ENCODE results near the gene ANKRD31. TPM values are rescaled to one million over a fixed set of nuclear protein-coding genes. Genes with fewer than 3 reads are reported as not detected.
"Not testable (repeated sequence)": the region's sequence is repeated elsewhere in the genome, so short reads cannot be mapped to it uniquely, and the experiment has no call there.

The ANKRD31 gene
- total RNA-seq, 1 experiment from 2014 or later, result 0.11 TPM

DNA sequence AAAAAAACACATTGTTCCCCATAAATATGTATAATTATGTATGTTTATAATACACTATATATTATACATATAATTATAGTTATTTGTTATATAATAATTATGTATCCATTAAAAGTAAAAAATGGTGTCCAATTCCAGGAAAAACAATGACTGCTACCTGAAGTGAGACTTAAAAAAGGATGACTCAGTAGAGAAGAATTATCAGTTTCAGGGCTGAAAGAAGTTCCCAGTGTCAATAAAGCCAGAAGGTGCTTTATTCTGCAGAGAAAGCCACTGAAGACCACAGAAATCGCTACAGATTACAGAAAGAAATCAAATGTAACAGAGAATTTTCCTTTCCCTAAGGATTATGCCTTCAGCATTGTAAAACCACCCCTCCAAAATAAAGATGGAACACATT lies 50.9 kb downstream of the ANKRD31 start:
- Histone ChIP-seq H3K79me1 (ENCODE audit: insufficient read depth, low read depth, low read length, poor library complexity, severe bottlenecking) (no peaks in the 10 kb centered on the region), H3K56ac (ENCODE audit: insufficient read length, low read depth, low read length) (no peak overlapping the region), H3K9ac (ENCODE audit: extremely low read depth, insufficient read length, low read length) (no peak overlapping the region), H4K20me1 (ENCODE audit: control insufficient read depth, insufficient read depth, insufficient read length) (no peaks in the 10 kb centered on the region), H3K4ac (ENCODE audit: low read depth, low read length) (no peak overlapping the region), H2AFZ (ENCODE audit: low read length) (no peak overlapping the region), H3K4me1 (ENCODE audit: insufficient read depth, low read length) (no peaks in the 10 kb centered on the region), H3K18ac (ENCODE audit: insufficient read length, low read depth, low read length) (no peak overlapping the region), H3K14ac (ENCODE audit: insufficient read depth, low read length) (no peak overlapping the region), H3K27me3 (ENCODE audit: insufficient read depth, low read length) (no peaks in the 10 kb centered on the region), H3K79me2 (ENCODE audit: insufficient read depth, low read length) (no peaks in the 10 kb centered on the region), H2BK5ac (ENCODE audit: insufficient read length, low read length) (no peak overlapping the region), H2BK20ac (ENCODE audit: low read depth, low read length, poor library complexity, severe bottlenecking) (no peak overlapping the region), H4K5ac (ENCODE audit: insufficient read length, low read depth, low read length) (no peak overlapping the region), H2AK5ac (ENCODE audit: insufficient read length, low read length) (no peak overlapping the region), H2BK15ac (ENCODE audit: low read depth, low read length) (no peak overlapping the region), H3K23ac (ENCODE audit: insufficient read length, low read depth, low read length) (no peak overlapping the region), H4K91ac (ENCODE audit: insufficient read length, low read depth, low read length) (no peak overlapping the region), H2BK12ac (ENCODE audit: insufficient read length, low read depth, low read length) (no peak overlapping the region), H3K23me2 (ENCODE audit: insufficient read length, low read depth, low read length, poor library complexity, severe bottlenecking) (no peaks in the 10 kb centered on the region), H4K8ac (replicated peaks; ENCODE audit: insufficient read length, low read depth, low read length) (no peak overlapping the region), H2BK120ac (ENCODE audit: low read depth, low read length, poor library complexity, severe bottlenecking) (no peak overlapping the region), H3K9me3 (ENCODE audit: control insufficient read depth, low read depth, low read length) (no peaks in the 10 kb centered on the region), H3K27ac (ENCODE audit: insufficient read length, low read depth, low read length) (no peak overlapping the region), H3K4me2 (ENCODE audit: insufficient read depth, insufficient read length, low read length) (no peak overlapping the region), H3T11ph (ENCODE audit: low read length) (no peak overlapping the region)
- Mint-ChIP-seq H3K36me3 (ENCODE audit: insufficient read depth in 1 of 3, low read depth in 3 of 3) (no peaks in the 10 kb centered on the region), H3K27ac (no peak overlapping the region), H3K4me1 (no peaks in the 10 kb centered on the region), H3K4me3 (no peak overlapping the region), H3K27me3 (ENCODE audit: low read depth) (no peaks in the 10 kb centered on the region), H3K9me3 (peaks cover 2 to 4% of the 10 kb centered on the region in 2 experiments; a peak in 4 of 5 replicates)
- TF ChIP-seq, protein P1, sequence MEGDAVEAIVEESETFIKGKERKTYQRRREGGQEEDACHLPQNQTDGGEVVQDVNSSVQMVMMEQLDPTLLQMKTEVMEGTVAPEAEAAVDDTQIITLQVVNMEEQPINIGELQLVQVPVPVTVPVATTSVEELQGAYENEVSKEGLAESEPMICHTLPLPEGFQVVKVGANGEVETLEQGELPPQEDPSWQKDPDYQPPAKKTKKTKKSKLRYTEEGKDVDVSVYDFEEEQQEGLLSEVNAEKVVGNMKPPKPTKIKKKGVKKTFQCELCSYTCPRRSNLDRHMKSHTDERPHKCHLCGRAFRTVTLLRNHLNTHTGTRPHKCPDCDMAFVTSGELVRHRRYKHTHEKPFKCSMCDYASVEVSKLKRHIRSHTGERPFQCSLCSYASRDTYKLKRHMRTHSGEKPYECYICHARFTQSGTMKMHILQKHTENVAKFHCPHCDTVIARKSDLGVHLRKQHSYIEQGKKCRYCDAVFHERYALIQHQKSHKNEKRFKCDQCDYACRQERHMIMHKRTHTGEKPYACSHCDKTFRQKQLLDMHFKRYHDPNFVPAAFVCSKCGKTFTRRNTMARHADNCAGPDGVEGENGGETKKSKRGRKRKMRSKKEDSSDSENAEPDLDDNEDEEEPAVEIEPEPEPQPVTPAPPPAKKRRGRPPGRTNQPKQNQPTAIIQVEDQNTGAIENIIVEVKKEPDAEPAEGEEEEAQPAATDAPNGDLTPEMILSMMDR (conservative IDR thresholded peaks at IDR 0.05), result no peak
- no peak for DNase-seq
- no CpG with 5 or more reads among the region's 1 CpG for WGBS (ENCODE audit: extremely low coverage, insufficient read length, low lambda C conversion rate)

DNA sequence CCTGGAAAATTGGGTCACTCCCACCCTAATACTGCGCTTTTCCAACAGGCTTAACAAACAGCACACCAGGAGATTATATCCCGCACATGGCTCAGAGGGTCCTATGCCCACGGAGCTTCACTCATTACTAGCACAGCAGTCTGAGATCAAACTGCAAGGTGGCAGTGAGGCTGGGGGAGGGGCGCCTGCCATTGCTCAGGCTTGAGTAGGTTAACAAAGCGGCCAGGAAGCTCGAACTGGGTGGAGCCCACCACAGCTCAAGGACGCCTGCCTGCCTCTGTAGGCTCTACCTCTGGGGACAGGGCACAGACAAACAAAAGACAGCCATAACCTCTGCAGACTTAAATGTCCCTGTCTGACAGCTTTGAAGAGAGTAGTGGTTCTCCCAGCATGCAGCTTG lies 60.7 kb downstream of the ANKRD31 start:
- not testable (repeated sequence) for H3K56ac ChIP-seq (ENCODE audit: insufficient read length, low read depth, low read length); H2AFZ ChIP-seq (ENCODE audit: low read length); H4K5ac ChIP-seq (ENCODE audit: insufficient read length, low read depth, low read length); H3K27ac ChIP-seq (ENCODE audit: insufficient read length, low read depth, low read length); H3K14ac ChIP-seq (ENCODE audit: insufficient read depth, low read length); H2BK20ac ChIP-seq (ENCODE audit: low read depth, low read length, poor library complexity, severe bottlenecking); H2AK5ac ChIP-seq (ENCODE audit: insufficient read length, low read length); H2BK5ac ChIP-seq (ENCODE audit: insufficient read length, low read length); H4K8ac ChIP-seq (replicated peaks; ENCODE audit: insufficient read length, low read depth, low read length); H3K18ac ChIP-seq (ENCODE audit: insufficient read length, low read depth, low read length); H3K27me3 Mint-ChIP-seq (ENCODE audit: low read depth); H3K27ac Mint-ChIP-seq; H3K4me1 ChIP-seq (ENCODE audit: insufficient read depth, low read length); H4K91ac ChIP-seq (ENCODE audit: insufficient read length, low read depth, low read length); H3K27me3 ChIP-seq (ENCODE audit: insufficient read depth, low read length); H2BK12ac ChIP-seq (ENCODE audit: insufficient read length, low read depth, low read length); H2BK120ac ChIP-seq (ENCODE audit: low read depth, low read length, poor library complexity, severe bottlenecking); H3K4me1 Mint-ChIP-seq; H3K4me3 Mint-ChIP-seq; H4K20me1 ChIP-seq (ENCODE audit: control insufficient read depth, insufficient read depth, insufficient read length); H3T11ph ChIP-seq (ENCODE audit: low read length); H3K79me2 ChIP-seq (ENCODE audit: insufficient read depth, low read length); H3K79me1 ChIP-seq (ENCODE audit: insufficient read depth, low read depth, low read length, poor library complexity, severe bottlenecking); H3K9ac ChIP-seq (ENCODE audit: extremely low read depth, insufficient read length, low read length); DNase-seq; H3K23me2 ChIP-seq (ENCODE audit: insufficient read length, low read depth, low read length, poor library complexity, severe bottlenecking); H3K23ac ChIP-seq (ENCODE audit: insufficient read length, low read depth, low read length); H3K4me2 ChIP-seq (ENCODE audit: insufficient read depth, insufficient read length, low read length); H2BK15ac ChIP-seq (ENCODE audit: low read depth, low read length); H3K9me3 ChIP-seq (ENCODE audit: control insufficient read depth, low read depth, low read length); H3K4ac ChIP-seq (ENCODE audit: low read depth, low read length)
- Mint-ChIP-seq H3K9me3 (peaks cover 40 to 45% of the 10 kb centered on the region in 2 experiments), H3K36me3 (ENCODE audit: insufficient read depth in 1 of 3, low read depth in 3 of 3) (peaks cover 15 to 31% (median 29%) of the 10 kb centered on the region in 3 experiments; a peak in 6 of 7 replicates)
- WGBS (ENCODE audit: extremely low coverage, insufficient read length, low lambda C conversion rate), result no CpG with 5 or more reads among the region's 7 CpGs
